Stimulated activated CD8-positive, alpha-beta memory T cell treated with anti-CD3 and anti-CD28 coated beads, Interleukin-12 subunit alpha, Interleukin-12 subunit beta, amount 100 ng/mL, for 24 hours (primary cell): Measurements from ENCODE around the gene FEM1B.

Experiments
- DNase-seq: peaks from one replicate; pipeline ENCODE4 v3.0.0-alpha.2; 2020; ENCODE audit errors: extremely low read depth

The FEM1B gene

GRCh38 chr15:68259883-68260282, 17.7 kb upstream of the FEM1B start:
- DNase-seq = no peak

- no peak for DNase-seq
Measured at GRCh38 chr15:68261241-68261640, 16.3 kb upstream of the FEM1B start.

GRCh38 chr15:68261980-68262379, 15.6 kb upstream of the FEM1B start:
- no peak for DNase-seq

- DNase-seq = no peak
Measured at GRCh38 chr15:68262514-68263356, 14.8 kb upstream of the FEM1B start.

- no peak for DNase-seq
Measured at GRCh38 chr15:68264282-68264681, 13.3 kb upstream of the FEM1B start.

- DNase-seq = no peak
Measured at GRCh38 chr15:68265081-68265480, 12.5 kb upstream of the FEM1B start.

- no peak for DNase-seq
Measured at GRCh38 chr15:68265674-68266073, 11.9 kb upstream of the FEM1B start.

GRCh38 chr15:68268405-68268804, 9.1 kb upstream of the FEM1B start:
- no peak for DNase-seq

- no peak for DNase-seq
Measured at GRCh38 chr15:68271854-68272471, 5.6 kb upstream of the FEM1B start.

- DNase-seq = no peak
Measured at GRCh38 chr15:68272721-68273271, 4.7 kb upstream of the FEM1B start.

- no peak for DNase-seq
Measured at GRCh38 chr15:68274201-68274848, 3.2 kb upstream of the FEM1B start.

GRCh38 chr15:68275165-68275746, 2.3 kb upstream of the FEM1B start:
- no peak for DNase-seq

- no peak for DNase-seq
Measured at GRCh38 chr15:68276668-68277067, 877 bp upstream of the FEM1B start.

GRCh38 chr15:68277131-68277602, 378 bp upstream of the FEM1B start:
- DNase-seq = no peak

GRCh38 chr15:68278345-68278594, 725 bp downstream of the FEM1B start:
- peak; percentile 46 for DNase-seq

GRCh38 chr15:68278595-68279405, 1.3 kb downstream of the FEM1B start:
- no peak for DNase-seq

- DNase-seq = no peak
Measured at GRCh38 chr15:68279779-68280753, 2.5 kb downstream of the FEM1B start.

GRCh38 chr15:68281008-68281407, 3.5 kb downstream of the FEM1B start:
- no peak for DNase-seq

GRCh38 chr15:68283401-68283800, 5.9 kb downstream of the FEM1B start:
- no peak for DNase-seq

- no peak for DNase-seq
Measured at GRCh38 chr15:68284616-68285258, 7.2 kb downstream of the FEM1B start.
